HCT116 (cell line): ENCODE results near the gene DUOXA1. TPM values are rescaled to one million over a fixed set of nuclear protein-coding genes. Genes with fewer than 3 reads are reported as not detected.

ENCODE experiments used
- ATAC-seq: fragments of 200-7000 bp; cut with Tn5 transposase; 2 replicates; pipeline ENCODE4 v1.9.1; 2020; ENCODE audit warnings: mild to moderate bottlenecking, moderate library complexity
- Bru-seq: library from RNA; stranded (reverse); fragments of 400-500 nt; gene quantifications from one replicate; lab custom pipeline; 2021; lab: Mats Ljungman, UMichigan
- BruChase-seq, 2 experiments: library from RNA; stranded (reverse); fragments of 400-500 nt; gene quantifications; one replicate each; lab custom pipeline; 2021; lab: Mats Ljungman, UMichigan
- BruUV-seq: library from RNA; stranded (reverse); fragments of 400-500 nt; replicated peaks from 2 replicates; lab custom pipeline; 2021; lab: Mats Ljungman, UMichigan
- CTCF ChIA-PET: fragments of 300-600 bp; sonication (Branson Sonifier 250); formaldehyde crosslinking; loops from one replicate; lab custom pipeline; 2021; ENCODE audit warnings: antibody characterized with exemption; lab: Charles Lee
- POLR2A ChIA-PET: fragments of 300-600, 350-600 bp; sonication (Branson Sonifier 250); formaldehyde crosslinking; loops from one replicate; lab custom pipeline; 2021; ENCODE audit warnings: antibody characterized with exemption; lab: Charles Lee
- RAD21 ChIA-PET, 2 experiments: fragments of 300-600 bp; sonication (Branson Sonifier 250); formaldehyde crosslinking; loops; one replicate each; lab custom pipeline; 2023; ENCODE audit warnings: low total read pairs in 2 of 2; ENCODE audit not compliant: uncharacterized antibody in 2 of 2, unreplicated experiment in 2 of 2, low non-redundant PET in 1 of 2; lab: Charles Lee
- DNase-seq: peaks from one replicate; pipeline ENCODE4 v3.0.0-alpha.2; 2010; ENCODE audit warnings: low read depth, low spot score
- H2AFZ ChIP-seq: fragments of 200-600 bp; shearing (Covaris generic), sonication (generic); 2 replicates; pipeline ENCODE4 v1.6.1; 2017; ENCODE audit warnings: low read depth, mixed run types, mixed read lengths, antibody characterized with exemption, low read length; ENCODE audit not compliant: poor library complexity, severe bottlenecking
- H3K27ac ChIP-seq: 2 replicates; pipeline ENCODE4 v1.5.1; 2012; ENCODE audit warnings: low read depth, low read length
- H3K27me3 ChIP-seq: fragments of 200-600 bp; sonication (generic); 2 replicates; pipeline ENCODE4 v1.6.1; 2016; ENCODE audit warnings: mixed run types, low read length, mixed read lengths; ENCODE audit not compliant: insufficient read depth
- H3K36me3 ChIP-seq, 2 experiments: fragments of 200-500 bp in 1 of 2; fragments of 200-600 bp in 1 of 2; sonication (Bioruptor generic) in 1 of 2; sonication (generic) in 1 of 2; 2 replicates each; pipeline versions ENCODE4 v1.5.1 to v1.6.1; 2014 to 2016; ENCODE audit warnings: low read length in 2 of 2, inconsistent platforms in 1 of 2, mixed read lengths in 1 of 2, mixed run types in 1 of 2; ENCODE audit not compliant: insufficient read depth in 2 of 2, control insufficient read depth in 1 of 2
- H3K4me1 ChIP-seq, 2 experiments: fragments of 200-600 bp in 1 of 2; sonication (generic) in 1 of 2; 2 replicates each; pipeline versions ENCODE4 v1.5.1 to v1.6.1; 2012 to 2017; ENCODE audit warnings: low read length in 2 of 2, inconsistent platforms in 1 of 2, mild to moderate bottlenecking in 1 of 2, mixed read lengths in 1 of 2, mixed run types in 1 of 2, moderate library complexity in 1 of 2; ENCODE audit not compliant: insufficient read depth in 2 of 2, control insufficient read depth in 1 of 2
- H3K4me2 ChIP-seq: fragments of 200-600 bp; sonication (generic); 2 replicates; pipeline ENCODE4 v1.6.1; 2017; ENCODE audit warnings: mixed run types, low read length, mixed read lengths
- H3K4me3 ChIP-seq, 2 experiments: fragments of 200-600 bp in 1 of 2; sonication (generic) in 1 of 2; replicated peaks in 1 of 2; 2 replicates each; pipeline ENCODE4 v1.5.1; 2011 to 2016; ENCODE audit warnings: low read length in 2 of 2, control low read depth in 1 of 2, low read depth in 1 of 2, mild to moderate bottlenecking in 1 of 2, mixed read lengths in 1 of 2, mixed run types in 1 of 2
- H3K79me2 ChIP-seq: fragments of 200-600 bp; sonication (generic); 2 replicates; pipeline ENCODE4 v1.6.1; 2017; ENCODE audit warnings: mild to moderate bottlenecking, mixed run types, low read length, moderate library complexity, mixed read lengths; ENCODE audit not compliant: insufficient read depth
- H3K9ac ChIP-seq: fragments of 200-600 bp; sonication (generic); 2 replicates; pipeline ENCODE4 v1.6.1; 2016; ENCODE audit warnings: low read length, mixed read lengths
- H3K9me2 ChIP-seq: fragments of 200-600 bp; sonication (generic), shearing (Covaris generic); 2 replicates; pipeline ENCODE4 v1.6.1; 2017; ENCODE audit warnings: mixed run types, mild to moderate bottlenecking, moderate library complexity; ENCODE audit not compliant: insufficient read depth
- H3K9me3 ChIP-seq, 2 experiments: fragments of 200-500 bp in 1 of 2; fragments of 200-600 bp in 1 of 2; sonication (Bioruptor generic) in 1 of 2; sonication (generic) in 1 of 2; 2 replicates each; pipeline ENCODE4 v1.6.1; 2014 to 2017; ENCODE audit warnings: low read length in 2 of 2, mixed read lengths in 2 of 2, inconsistent platforms in 1 of 2, low read depth in 1 of 2, mild to moderate bottlenecking in 1 of 2, mixed run types in 1 of 2, moderate library complexity in 1 of 2; ENCODE audit not compliant: control insufficient read depth in 1 of 2, insufficient read depth in 1 of 2
- H4K20me1 ChIP-seq: fragments of 200-600 bp; sonication (generic), shearing (Covaris generic); 2 replicates; pipeline ENCODE4 v1.6.1; 2017; ENCODE audit warnings: mixed run types, mild to moderate bottlenecking, moderate library complexity; ENCODE audit not compliant: insufficient read depth
- EZH2 ChIP-seq: fragments of 200-600 bp; sonication (generic); IDR thresholded peaks from 2 replicates; pipeline ENCODE4 v1.6.1; 2017; ENCODE audit warnings: antibody characterized with exemption, mixed run types
- EZH2phosphoT487 ChIP-seq: fragments of 200-600 bp; IDR thresholded peaks from 2 replicates; pipeline ENCODE4 v1.6.1; 2018; ENCODE audit warnings: antibody characterized with exemption, borderline replicate concordance
- FOSL1 ChIP-seq: IDR thresholded peaks from 2 replicates; pipeline ENCODE4 v1.6.1; 2012; ENCODE audit warnings: low read depth
- JUND ChIP-seq: IDR thresholded peaks from 2 replicates; pipeline ENCODE4 v1.6.1; 2012
- POLR2A ChIP-seq: IDR thresholded peaks from 2 replicates; pipeline ENCODE4 v1.7.0; 2011; ENCODE audit warnings: borderline replicate concordance; ENCODE audit not compliant: insufficient read depth, insufficient read length; ENCODE audit errors: extremely low read depth
- POLR2AphosphoS5 ChIP-seq: IDR thresholded peaks from 2 replicates; pipeline ENCODE4 v1.6.1; 2011; ENCODE audit warnings: mild to moderate bottlenecking, low read depth, low read length, moderate library complexity
- REST ChIP-seq: IDR thresholded peaks from 2 replicates; pipeline ENCODE4 v1.6.1; 2012; ENCODE audit warnings: low read depth
- SIN3A ChIP-seq: IDR thresholded peaks from 2 replicates; pipeline ENCODE4 v1.6.1; 2012; ENCODE audit warnings: low read depth
- SP1 ChIP-seq: IDR thresholded peaks from 2 replicates; pipeline ENCODE4 v1.6.1; 2012; ENCODE audit warnings: low read depth
- TCF7L2 ChIP-seq: IDR thresholded peaks from 2 replicates; pipeline ENCODE4 v1.7.0; 2011; ENCODE audit warnings: borderline replicate concordance, inconsistent platforms; ENCODE audit not compliant: insufficient read depth, insufficient read length; ENCODE audit errors: extremely low read depth
- YY1 ChIP-seq: IDR thresholded peaks from 2 replicates; pipeline ENCODE4 v1.6.1; 2011; ENCODE audit warnings: low read length, low read depth, moderate library complexity, mild to moderate bottlenecking; ENCODE audit not compliant: insufficient replicate concordance; ENCODE audit errors: extremely low read depth
- ZFX ChIP-seq: fragments of 450-650 bp; IDR thresholded peaks from 2 replicates; pipeline ENCODE4 v1.6.1; 2017
- intact Hi-C: fragments of 100-400 bp; cut with micrococcal nuclease; formaldehyde crosslinking; loops from 2 replicates; pipeline ENCODE4 v1.10.0; 2022
- long read RNA-seq: library from polyadenylated mRNA; unstranded; transcript quantifications from one replicate; pipeline ENCODE4 v2.0.0, GENCODE V29; 2021; ENCODE audit not compliant: unreplicated experiment
- polyA plus RNA-seq: library from polyadenylated mRNA; unstranded; fragments of >200 nt; gene quantifications from 2 replicates; pipeline ENCODE4 v1.2.1, GENCODE V29; 2012; ENCODE audit warnings: missing spikeins
- total RNA-seq: library from RNA; stranded (reverse); gene quantifications from one replicate; pipeline ENCODE4 v1.2.1, GENCODE V29; 2021; ENCODE audit not compliant: unreplicated experiment
- TF ChIP-seq, protein P1 (sequence below): IDR thresholded peaks from 2 replicates; pipeline ENCODE4 v1.6.1; 2012

The DUOXA1 gene, protein sequence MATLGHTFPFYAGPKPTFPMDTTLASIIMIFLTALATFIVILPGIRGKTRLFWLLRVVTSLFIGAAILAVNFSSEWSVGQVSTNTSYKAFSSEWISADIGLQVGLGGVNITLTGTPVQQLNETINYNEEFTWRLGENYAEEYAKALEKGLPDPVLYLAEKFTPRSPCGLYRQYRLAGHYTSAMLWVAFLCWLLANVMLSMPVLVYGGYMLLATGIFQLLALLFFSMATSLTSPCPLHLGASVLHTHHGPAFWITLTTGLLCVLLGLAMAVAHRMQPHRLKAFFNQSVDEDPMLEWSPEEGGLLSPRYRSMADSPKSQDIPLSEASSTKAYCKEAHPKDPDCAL
- total RNA-seq (2.3 TPM), Bru-seq, nascent RNA (percentile 40 among the genes with signal in this experiment), BruChase-seq, experiment 1, labeled RNA remaining after a 6-hour chase (percentile 55 among the genes with signal in this experiment), BruChase-seq, experiment 2, labeled RNA remaining after a 2-hour chase (percentile 43 among the genes with signal in this experiment)
- 1.3 and 1.4 TPM in 2 replicates for polyA plus RNA-seq
- long read RNA-seq, result 0 reads

DNA sequence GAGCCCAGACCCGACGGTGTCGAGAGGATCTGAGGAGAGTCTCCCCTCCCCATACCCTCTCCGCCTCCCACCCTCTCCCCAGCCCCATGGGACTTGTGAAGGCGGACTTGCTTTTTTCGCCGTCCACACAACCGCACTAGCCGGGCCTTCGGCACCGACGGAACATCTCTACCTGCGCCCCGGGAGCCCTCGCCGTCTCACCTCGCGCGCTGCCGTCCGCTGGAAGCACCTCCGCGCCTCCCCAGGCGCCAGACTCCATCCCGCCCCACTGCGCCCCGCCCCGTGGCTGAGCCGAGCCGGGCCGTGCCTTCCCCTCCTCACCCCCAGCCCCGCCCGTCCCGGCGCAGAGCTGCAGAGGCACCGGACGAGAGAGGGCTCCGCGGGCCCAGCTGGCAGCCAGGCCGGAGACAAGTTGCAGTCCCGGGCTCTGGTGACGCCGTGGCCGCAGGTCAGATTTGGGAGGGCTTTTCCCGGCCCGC lies at the start of gene DUOXA1, which contains the start of gene DUOX1:
TSS of gene DUOXA1 (minus strand) at position 229 of the 479 bp plus-strand sequence. CDS start 6,865 bp downstream, outside the sequence.
TSS of gene DUOX1 (plus strand) at position 344 of the 479 bp plus-strand sequence. CDS start 1,973 bp downstream, outside the sequence.
- peak within 1 kb of the TSS; percentile 67 to 68 for H3K4me3 ChIP-seq
- POLR2A ChIA-PET, result interaction anchor here (0.7 to 2.8 kb wide), 2 partner anchors 12 to 33 kb away, joined by 3 to 5 read pairs; no protein-coding TSS in a partner anchor
- CTCF ChIA-PET, result interaction anchor here (0.9 to 6.0 kb wide), 3 partner anchors 8 to 33 kb away, joined by 3 to 40 read pairs (median 4); no protein-coding TSS in a partner anchor
- RAD21 ChIA-PET, result no interaction called here
- intact Hi-C loops, result loop anchor here (10.0 kb wide), 1 partner anchor 165 kb away; no protein-coding TSS in a partner anchor
- H3K36me3 ChIP-seq, result no peaks in the 10 kb centered on the region
- H3K9me3 ChIP-seq, result no peaks in the 10 kb centered on the region
- TF ChIP-seq POLR2AphosphoS5, result peak; percentile 79
- peak; percentile 57 for TF ChIP-seq ZFX
- TF ChIP-seq, protein P1, sequence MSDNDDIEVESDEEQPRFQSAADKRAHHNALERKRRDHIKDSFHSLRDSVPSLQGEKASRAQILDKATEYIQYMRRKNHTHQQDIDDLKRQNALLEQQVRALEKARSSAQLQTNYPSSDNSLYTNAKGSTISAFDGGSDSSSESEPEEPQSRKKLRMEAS, result peak; percentile 52; the same call in 1 of the 2 replicates
- TF ChIP-seq YY1, result peak; percentile 20
- no peak for TF ChIP-seq SIN3A
- H3K79me2 ChIP-seq, result no peaks in the 10 kb centered on the region
- peak within 1 kb of the TSS; percentile 34 for H2AFZ ChIP-seq
- H3K27me3 ChIP-seq, result no peaks in the 10 kb centered on the region
- ATAC-seq, result peak; percentile 95
- peak within 1 kb of the TSS; percentile 62 for H3K9ac ChIP-seq
- peak within 1 kb of the TSS; percentile 87 for H3K4me2 ChIP-seq
- H3K27ac ChIP-seq, result peak within 1 kb of the TSS; percentile 40; the same call in 1 of the 2 replicates
- peak; percentile 16 for DNase-seq
- no TSS peak for BruUV-seq
- peaks cover 7 to 12% of the 10 kb centered on the region in 2 experiments; a peak in 3 of 4 replicates for H3K4me1 ChIP-seq
- no peaks in the 10 kb centered on the region for H4K20me1 ChIP-seq
- no peaks in the 10 kb centered on the region for H3K9me2 ChIP-seq

DNA sequence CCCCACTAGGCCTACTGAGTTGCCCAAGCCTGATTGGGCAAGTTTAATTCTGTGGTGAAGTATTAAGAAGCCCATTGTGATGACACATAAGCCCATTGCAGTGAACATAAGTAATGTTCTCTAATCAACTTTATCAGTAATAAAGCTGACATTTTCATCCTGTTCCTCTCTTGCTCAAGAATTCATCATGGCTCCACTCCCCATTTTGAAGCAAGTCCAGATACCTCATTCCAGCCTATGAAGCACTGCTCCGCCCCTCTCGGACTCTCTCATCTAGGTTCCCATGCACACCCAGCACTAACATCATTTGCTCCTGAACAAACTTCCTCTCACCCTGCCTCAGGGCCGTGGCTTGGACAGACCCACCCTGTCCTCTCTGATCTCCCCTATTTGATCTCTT lies 47.6 kb upstream of the DUOXA1 start:
- H3K27me3 ChIP-seq, result no peaks in the 10 kb centered on the region
- H4K20me1 ChIP-seq, result no peaks in the 10 kb centered on the region
- DNase-seq, result no peak
- no TSS peak for BruUV-seq
- ChIA-PET POLR2A (no interaction called here), RAD21 (no interaction called here), CTCF (no interaction called here)
- H3K9me3 ChIP-seq, result no peaks in the 10 kb centered on the region
- H2AFZ ChIP-seq, result no peak overlapping the region
- no peak overlapping the region for H3K4me3 ChIP-seq
- no peak for ATAC-seq
- intact Hi-C loops, result no loop called here
- no peaks in the 10 kb centered on the region for H3K79me2 ChIP-seq
- H3K9me2 ChIP-seq, result no peaks in the 10 kb centered on the region
- H3K4me1 ChIP-seq, result peaks cover 3 to 25% of the 10 kb centered on the region in 2 experiments; a peak in 3 of 4 replicates
- H3K27ac ChIP-seq, result no peak overlapping the region
- no peaks in the 10 kb centered on the region for H3K36me3 ChIP-seq
- H3K9ac ChIP-seq, result no peak overlapping the region
- H3K4me2 ChIP-seq, result no peak overlapping the region
- no peak for TF ChIP-seq EZH2
- TF ChIP-seq, protein P1, result no peak
- TF ChIP-seq POLR2A, result no peak
- TF ChIP-seq ZFX, result no peak
- no peak for TF ChIP-seq REST
- TF ChIP-seq EZH2phosphoT487, result no peak
- TF ChIP-seq FOSL1, result no peak
- TF ChIP-seq JUND, result no peak
- TF ChIP-seq TCF7L2, result no peak
- TF ChIP-seq SP1, result no peak
- TF ChIP-seq SIN3A, result no peak
